Uterus (tissue), 2 donors: ENCODE measurements around the gene RPL10A.

Experiments
- CTCF ChIP-seq, 4 experiments: fragments of 200-600 bp in 2 of 4; fragments of 450-650 bp in 2 of 4; sonication (generic) in 2 of 4; IDR thresholded peaks; one replicate each; pipeline ENCODE4 v1.5.1; 2016 to 2019; ENCODE audit warnings: antibody characterized with exemption in 4 of 4, mild to moderate bottlenecking in 2 of 4, moderate library complexity in 1 of 4
- POLR2A ChIP-seq, 2 donors: fragments of 450-650 bp; IDR thresholded peaks; one replicate each; pipeline ENCODE4 v1.6.1; 2016; ENCODE audit warnings: antibody characterized with exemption in 2 of 2, mild to moderate bottlenecking in 1 of 2, moderate library complexity in 1 of 2

DNA sequence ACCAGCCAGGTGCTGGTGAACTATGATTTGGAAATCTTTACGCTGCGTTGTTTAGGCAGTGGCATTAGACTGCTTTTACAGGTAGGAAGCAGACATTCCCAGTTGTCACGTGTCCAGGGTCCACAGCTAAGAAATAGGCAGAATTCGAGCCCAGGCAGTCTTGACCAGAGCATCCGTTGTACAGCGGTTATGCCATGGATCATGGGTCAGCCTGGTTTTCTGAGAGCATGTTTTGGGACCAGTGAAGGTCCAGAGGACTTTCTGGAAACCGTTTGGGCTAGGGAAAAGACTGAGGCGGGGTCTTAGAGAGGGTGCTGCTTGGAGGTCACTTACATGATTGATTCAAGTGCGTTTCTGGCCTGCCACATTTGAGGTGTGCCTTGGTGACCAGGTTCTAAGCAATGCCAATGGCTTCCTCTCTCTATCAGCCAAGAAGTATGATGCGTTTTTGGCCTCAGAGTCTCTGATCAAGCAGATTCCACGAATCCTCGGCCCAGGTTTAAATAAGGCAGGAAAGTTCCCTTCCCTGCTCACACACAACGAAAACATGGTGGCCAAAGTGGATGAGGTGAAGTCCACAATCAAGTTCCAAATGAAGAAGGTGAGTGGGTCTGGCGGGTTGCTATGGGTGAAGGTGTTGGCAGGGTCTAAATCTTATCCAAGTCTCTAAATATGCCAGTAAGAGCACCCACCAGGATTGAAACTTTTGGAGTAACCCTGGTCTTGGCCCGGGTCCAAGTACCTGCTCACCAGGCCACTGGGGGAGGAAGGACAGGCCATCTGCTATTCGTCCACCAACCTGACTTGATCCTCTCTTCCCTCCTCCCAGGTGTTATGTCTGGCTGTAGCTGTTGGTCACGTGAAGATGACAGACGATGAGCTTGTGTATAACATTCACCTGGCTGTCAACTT, 1.8 kb downstream of the RPL10A start:
- TF ChIP-seq CTCF (IDR thresholded peaks at IDR 0.05) (no peak), POLR2A (IDR thresholded peaks at IDR 0.05) (no peak)
